ENCODE data around the gene KHNYN.

The KHNYN gene

GRCh38 chr14:24458736-24459135 lies 29.0 kb downstream of the KHNYN start:
- Histone ChIP-seq H3K4me3 (no peak overlapping the region), H3K27ac (no peak overlapping the region)
- no peak for TF ChIP-seq CTCF (IDR thresholded peaks at IDR 0.05)
- DNase-seq (ENCODE audit: low spot score) = no peak

GRCh38 chr14:24459331-24459730 lies 29.6 kb downstream of the KHNYN start:
- TF ChIP-seq CTCF (IDR thresholded peaks at IDR 0.05) = no peak
- no peak for DNase-seq (ENCODE audit: low spot score)
- H3K27ac ChIP-seq = no peak overlapping the region
- no peak overlapping the region for H3K4me3 ChIP-seq

- DNase-seq (ENCODE audit: low spot score) = no peak
- H3K4me3 ChIP-seq = no peak overlapping the region
- no peak for TF ChIP-seq CTCF (IDR thresholded peaks at IDR 0.05)
- H3K27ac ChIP-seq = no peak overlapping the region
These were observed 31.6 kb downstream of the KHNYN start for GRCh38 chr14:24461336-24461735.

- no peak overlapping the region for H3K4me3 ChIP-seq
- TF ChIP-seq CTCF (IDR thresholded peaks at IDR 0.05) = no peak
- DNase-seq (ENCODE audit: low spot score) = no peak
- H3K27ac ChIP-seq = no peak overlapping the region
These were observed 33.5 kb downstream of the KHNYN start for GRCh38 chr14:24463017-24463883.

- TF ChIP-seq CTCF (IDR thresholded peaks at IDR 0.05) = no peak
- DNase-seq (ENCODE audit: low spot score) = no peak
- Histone ChIP-seq H3K4me3 (no peak overlapping the region), H3K27ac (no peak overlapping the region)
These were observed 34.4 kb downstream of the KHNYN start for GRCh38 chr14:24463884-24464785.

GRCh38 chr14:24465368-24465767 lies 35.6 kb downstream of the KHNYN start:
- H3K27ac ChIP-seq = no peak overlapping the region
- TF ChIP-seq CTCF (IDR thresholded peaks at IDR 0.05) = no peak
- H3K4me3 ChIP-seq = no peak overlapping the region
- DNase-seq (ENCODE audit: low spot score) = no peak
